SK-MEL-5 (cell line): ENCODE measurements around the gene KISS1. TPM values are rescaled to one million over a fixed set of nuclear protein-coding genes. Genes with fewer than 3 reads are reported as not detected.

Experiments used
- DNase-seq: peaks from one replicate; pipeline ENCODE4 v3.0.0-alpha.2; 2016; ENCODE audit warnings: low read depth, low spot score
- in situ Hi-C: cut with HindIII; loops from 2 replicates; pipeline ENCODE4 v1.10.0; 2016; ENCODE audit warnings: low sequenced_read_pairs, high pct_unique_total_duplicates, low pct_unique_long_range_greater_than_20kb
- total RNA-seq: library from RNA; depleted of rRNA; stranded (reverse); fragments of >200 nt; shearing (Covaris generic); gene quantifications from 2 replicates; pipeline ENCODE4 v1.2.3, GENCODE V29; 2014; rRNA removed

The KISS1 gene
- total RNA-seq, 1 experiment from 2014 or later = not detected

DNA sequence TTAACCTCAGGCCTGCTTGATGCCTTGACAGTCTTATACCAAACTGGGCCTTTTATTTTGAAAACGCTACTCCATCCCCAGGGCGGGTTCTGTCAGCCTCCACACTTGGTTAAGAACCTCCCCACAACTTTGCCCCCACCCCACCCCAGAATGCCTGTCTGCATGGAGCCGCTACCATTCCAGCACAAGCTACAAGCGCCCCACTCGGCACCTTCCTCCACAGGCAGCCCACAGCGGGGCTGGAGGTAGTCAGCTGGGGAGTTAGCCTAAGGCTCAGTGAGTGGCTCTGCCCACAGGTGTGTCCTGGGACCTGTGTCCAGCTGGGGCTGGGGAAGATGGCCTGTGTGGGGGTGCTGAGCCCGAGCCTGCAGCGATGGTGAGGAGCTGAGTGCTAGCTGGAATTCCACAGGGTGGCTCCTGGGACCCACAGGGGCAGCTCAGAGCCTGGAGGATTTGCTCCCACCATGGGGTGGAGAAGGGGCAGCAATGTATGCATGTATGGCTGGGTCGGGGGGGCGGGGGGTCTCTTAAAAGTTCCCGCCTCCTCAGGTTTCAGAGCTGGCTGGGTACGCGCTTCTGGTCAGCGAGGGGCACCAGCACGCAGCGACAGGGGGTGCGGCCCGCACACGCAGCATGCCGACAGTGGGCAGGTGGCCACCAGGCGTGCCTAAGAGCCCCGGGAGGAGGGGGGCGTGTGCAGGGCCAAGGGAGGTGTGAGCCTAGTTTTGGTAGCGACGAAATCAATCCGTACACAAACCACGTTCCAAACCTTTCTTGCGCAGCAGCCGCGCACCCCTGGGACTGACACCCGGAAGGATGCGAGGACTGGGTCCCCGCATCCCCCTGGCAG is 45.4 kb downstream of the KISS1 start:
- no peak for DNase-seq
- in situ Hi-C loops = no loop called here

DNA sequence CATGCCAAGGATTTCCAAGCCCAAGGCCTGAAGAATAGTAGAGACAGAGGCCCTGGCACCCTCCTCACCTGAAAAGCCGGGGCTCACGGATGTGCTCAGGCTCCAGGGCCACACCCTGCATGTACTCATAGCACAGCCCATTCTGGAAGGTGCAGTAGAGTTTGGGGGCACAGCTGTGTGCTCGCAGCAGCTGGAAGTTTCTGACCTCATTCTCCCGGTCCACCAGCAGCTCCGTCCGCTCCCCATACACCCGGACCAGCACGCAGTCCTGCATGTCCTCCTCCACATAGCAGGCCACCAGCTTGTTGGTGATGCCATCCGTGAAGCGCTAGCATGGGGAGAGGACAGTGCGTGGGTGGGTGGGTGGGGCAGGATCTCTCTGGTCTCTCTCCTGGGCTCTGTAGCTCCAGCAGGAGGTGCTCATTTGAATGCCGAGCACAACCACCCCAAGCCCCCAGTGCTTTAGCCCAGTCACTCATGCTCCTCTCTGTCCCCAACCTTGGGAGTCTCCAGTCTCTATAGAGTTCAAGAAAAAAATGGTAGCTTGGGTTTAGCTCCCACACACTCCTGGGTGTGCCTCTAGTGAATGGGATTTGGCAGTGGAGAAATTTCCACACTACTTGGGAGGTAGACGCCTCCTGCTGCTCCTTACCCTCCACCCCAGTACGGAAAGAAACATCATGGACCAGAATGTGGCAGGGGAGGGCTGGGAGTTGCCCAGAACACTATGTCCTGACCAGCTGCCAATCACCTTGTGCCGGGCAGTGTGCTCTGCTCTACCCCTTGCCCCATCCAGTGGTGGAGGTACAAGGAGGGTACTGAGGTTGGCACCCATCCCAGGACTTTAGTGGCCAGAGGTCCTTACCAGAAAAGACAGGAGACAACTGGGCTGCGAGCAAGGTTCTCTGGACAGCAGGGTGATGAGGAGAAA is 46.4 kb downstream of the KISS1 start:
- no peak for DNase-seq
- in situ Hi-C loops = no loop called here

DNA sequence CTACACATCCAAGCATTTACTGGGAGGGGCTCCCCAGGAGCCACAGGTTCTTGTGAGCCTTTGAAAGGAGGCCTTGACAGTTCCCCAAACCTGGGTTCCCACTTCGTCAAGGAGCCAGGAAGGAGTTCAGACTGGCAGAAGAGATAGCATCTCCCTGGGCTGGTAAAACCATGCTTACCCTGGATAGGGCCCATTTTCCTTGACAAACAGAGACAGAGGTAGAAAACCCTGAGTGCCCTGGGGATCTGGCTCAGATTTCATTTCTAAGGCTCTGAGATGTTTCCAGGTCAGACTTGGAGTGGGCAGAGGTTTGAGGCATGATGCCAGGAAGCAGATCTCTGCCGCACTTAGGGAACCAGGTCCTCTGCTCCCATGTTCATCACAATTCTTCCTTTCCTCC is 47.2 kb downstream of the KISS1 start:
- in situ Hi-C loops = no loop called here
- DNase-seq = no peak

DNA sequence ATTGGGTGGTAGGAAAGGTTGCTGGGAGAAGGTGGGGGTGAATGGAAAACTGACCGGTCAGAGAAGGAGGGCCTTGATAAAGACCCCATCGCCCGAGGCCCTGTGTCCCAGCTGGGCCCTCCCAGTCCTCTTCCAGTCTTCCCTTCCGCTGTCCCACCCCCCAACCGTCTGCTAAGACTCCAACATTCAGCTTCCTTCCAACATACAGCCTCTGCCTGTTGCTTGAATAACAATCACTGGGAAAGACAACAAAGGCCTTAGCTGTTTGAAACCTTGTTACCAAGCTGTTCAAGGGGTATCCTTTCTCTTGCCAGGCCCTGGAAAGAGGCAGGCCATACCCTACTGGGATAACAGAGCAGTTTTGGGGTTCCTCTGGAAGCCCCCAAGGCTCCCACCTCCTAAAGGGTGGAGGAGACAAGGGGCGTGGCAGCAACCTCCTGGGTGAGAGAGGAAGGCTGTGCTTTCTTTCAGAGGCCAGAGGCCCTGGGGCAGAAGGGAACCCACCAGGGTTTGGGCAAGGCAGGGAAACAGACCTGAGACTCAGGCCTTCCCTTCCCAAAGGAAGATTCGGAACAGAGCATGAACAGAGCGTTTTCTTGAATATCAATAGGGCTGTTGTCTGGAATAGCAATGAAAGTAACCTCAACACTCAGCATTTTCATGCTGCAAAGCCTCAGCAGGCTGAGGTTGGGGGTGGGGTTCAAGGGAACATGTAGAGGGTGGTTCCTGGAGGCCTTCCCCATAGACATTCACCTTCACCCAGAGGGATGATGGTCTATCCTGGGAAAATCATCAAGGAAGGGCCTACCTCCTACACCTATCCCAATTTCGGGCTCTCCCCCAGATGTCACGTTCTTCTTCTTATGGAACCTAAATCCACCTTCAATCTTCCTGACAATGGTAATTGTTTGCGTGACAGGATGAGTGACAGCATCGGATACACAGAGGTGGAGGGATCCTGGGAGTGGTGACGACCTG is 48.6 kb downstream of the KISS1 start:
- peak; percentile 85 for DNase-seq
- in situ Hi-C loops = no loop called here

DNA sequence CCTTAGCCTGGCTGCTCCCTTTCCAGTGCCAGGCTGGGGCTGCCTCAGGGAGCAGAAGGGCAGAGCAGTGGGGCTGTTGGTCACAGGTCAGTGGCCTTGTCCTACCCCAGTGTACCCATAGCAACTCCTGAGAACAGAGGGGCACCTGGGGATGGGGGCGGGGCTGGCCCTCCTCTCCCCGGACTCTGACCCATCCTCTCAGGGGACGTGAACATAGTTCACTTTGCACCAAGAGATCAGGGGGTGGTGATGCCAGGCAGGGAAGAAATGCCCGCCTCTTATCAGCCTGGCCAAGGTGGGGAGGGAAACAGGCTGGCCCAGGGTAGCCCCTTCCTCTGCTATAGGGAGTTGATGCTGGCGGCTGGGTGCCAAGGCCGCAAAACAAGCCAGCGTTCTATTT is 49.3 kb downstream of the KISS1 start:
- in situ Hi-C loops = no loop called here
- no peak for DNase-seq

DNA sequence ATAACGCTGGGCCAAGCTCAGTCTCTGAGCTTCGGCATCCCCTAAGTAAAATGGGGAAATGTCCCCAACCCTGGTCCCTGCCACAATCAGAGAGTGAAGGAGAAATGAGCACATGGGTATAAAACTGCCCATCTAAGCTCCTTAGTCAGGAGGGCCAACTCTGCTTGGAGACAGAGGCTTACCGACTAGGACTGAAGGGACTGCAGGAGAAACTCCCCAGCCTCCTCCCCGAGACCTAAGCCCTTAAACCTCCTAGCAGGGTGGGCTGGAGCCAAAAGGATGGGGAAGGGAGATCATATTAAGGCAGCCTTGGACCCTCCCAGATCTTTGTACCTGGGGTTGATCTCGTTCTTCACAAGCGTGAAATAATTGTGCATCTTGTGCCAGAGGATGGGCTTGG is 50.0 kb downstream of the KISS1 start:
- in situ Hi-C loops = no loop called here

DNA sequence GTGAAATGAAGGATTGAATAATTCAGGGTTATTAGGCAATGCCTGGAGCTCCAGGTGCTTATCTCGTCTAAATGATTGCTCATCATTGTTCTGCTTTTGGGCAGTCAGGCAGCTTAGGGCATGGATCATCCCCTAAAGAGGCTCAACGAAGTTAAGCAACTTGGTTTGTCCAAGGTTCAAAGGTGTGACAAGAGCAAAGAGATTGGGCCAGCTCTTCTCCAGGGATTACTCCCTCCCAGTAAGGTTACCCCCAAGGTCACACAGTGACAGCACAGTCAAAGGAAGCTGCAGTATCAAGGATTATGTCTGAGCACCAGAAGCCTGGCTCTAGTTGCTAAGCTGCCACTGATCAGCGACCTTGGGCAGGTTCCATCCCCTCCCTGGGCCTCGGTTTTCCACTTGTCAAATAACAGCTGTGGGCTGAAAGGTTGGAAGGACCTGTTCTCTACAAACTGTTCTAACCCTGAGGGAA is 51.2 kb downstream of the KISS1 start:
- in situ Hi-C loops = no loop called here
- DNase-seq = no peak

More for the DNA sequence above, 50.0 kb downstream of the KISS1 start:
- no peak for DNase-seq

DNA sequence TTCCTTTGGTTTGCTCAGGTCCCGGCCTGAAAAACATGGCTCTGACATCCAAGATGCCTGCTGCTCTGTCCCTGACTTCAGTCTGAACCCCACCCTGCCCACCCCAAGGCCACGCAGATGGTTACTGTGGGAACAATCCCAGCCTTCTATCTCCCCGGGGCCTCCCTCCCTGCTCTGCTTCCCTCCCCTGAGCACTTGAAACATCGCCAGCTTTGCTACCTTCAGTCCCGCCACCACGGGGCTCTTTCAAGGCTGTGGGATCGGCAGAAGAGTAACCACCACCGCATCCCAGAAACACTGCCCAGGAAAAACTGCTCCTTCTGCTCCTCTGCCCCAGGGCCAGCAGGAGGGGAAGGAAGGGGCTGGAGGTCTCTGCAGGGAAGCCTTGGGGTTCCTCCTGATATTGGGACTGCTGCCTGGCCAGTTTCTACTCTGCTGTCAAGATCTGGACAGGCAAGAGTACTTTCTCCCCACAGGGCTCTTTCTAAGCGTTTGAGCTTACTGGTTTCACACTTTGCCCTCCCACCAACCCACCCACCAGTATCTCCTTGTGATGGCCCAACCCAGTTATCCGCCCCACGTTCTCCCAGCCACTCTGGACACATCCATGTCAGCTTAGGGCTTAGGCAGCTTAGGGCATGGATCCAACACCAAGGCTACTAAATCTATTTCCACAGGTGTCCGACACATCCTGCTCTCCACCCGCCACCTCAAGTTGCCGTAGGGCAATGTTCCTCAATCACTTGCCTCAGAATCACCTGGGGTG is 52.8 kb downstream of the KISS1 start:
- in situ Hi-C loops = no loop called here

DNA sequence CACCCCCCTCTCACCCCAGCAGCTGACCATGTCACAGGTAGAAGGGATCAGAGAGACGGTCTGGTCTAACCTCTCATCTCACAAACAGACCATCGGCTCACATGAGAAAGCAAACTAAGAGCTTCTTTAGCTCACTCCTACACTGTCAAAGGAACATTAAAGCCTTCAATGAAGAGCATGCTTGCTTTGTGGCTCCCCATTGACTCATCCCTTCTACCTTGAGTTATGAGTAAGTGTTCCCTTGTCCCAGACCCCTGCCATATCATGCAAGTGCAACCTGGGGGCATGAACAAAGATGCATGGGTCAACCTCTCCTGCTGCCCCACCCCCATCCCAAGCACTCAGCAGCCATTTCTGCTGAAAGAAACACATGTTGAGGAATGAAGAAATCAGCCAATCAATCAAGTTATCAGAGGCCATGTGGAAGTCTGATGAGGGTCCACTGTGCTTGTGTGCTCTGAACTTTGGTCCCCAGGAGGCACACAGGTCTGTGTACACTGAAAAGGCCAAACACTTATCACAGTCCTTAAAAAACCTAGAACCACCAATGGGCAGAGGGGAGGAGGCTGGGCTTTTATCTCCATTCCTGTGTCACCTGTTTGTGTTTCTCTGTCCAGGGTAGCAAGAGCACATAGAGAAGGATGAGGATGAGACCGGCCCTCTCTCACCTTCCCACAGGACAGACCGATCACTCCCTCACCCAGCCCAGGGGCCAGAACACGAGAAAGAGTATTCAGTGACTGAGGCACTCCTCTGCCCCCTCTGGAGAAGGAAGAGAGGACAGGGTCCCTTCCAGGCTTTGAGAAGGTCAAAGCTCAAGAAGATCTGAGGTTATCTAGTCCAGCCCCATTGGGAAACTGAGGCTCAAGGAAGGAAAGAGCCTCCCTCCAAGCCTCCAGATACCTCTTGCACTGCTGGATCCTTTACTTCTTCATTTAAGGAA is 54.0 kb downstream of the KISS1 start:
- DNase-seq = no peak
- in situ Hi-C loops = no loop called here

More for the DNA sequence above, 52.8 kb downstream of the KISS1 start:
- no peak for DNase-seq

DNA sequence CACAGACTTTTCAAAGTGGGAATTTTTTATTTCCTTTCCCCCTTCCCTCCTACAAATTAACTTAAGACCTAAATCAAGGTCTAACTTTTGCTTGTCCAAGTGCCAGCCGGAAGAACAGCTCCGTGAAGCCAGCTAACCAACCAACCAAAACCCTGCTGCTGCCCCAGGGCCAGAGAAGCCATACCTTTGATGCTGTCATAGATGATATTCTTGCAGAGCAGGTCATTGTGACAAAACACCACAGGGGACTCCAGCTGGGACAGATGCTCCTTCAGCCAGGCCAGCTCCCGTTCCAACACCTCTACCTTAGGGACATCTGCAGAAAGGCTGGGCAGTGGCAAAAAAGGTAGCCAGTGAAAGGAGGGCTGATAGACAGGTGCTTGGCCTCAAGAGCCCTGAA is 55.2 kb downstream of the KISS1 start:
- DNase-seq = no peak
- in situ Hi-C loops = no loop called here

Other genes starting within 250 kb of the KISS1 start
- gene SOX13, start 123.4 kb downstream of the KISS1 start, total RNA-seq = 7.7 and 9.7 TPM in 2 replicates
- 21.3 and 22.7 TPM in 2 replicates for gene ETNK2, start 44.4 kb downstream of the KISS1 start, total RNA-seq
- not detected in 2 replicates for gene REN, start 30.2 kb downstream of the KISS1 start, total RNA-seq
- not detected in 2 replicates for gene GOLT1A, start 17.5 kb upstream of the KISS1 start, total RNA-seq
- 0.08 TPM in 1 of 2 replicates, not detected in the other for gene PLEKHA6, start 163.4 kb upstream of the KISS1 start, total RNA-seq
- 24.8 and 25.1 TPM in 2 replicates for gene PPP1R15B, start 215.3 kb upstream of the KISS1 start, total RNA-seq